SK-N-SH (cell line): ENCODE results near the gene TMEM169. TPM values are rescaled to one million over a fixed set of nuclear protein-coding genes. Genes with fewer than 3 reads are reported as not detected.
A peak's percentile ranks its signal among the peaks of the same experiment; 100 is the strongest.

Experiments
- CTCF ChIA-PET: fragments of 300-600, 350-600 bp; formaldehyde crosslinking; extraction: SDS; loops from one replicate; lab custom pipeline; 2021; lab: Yijun Ruan, JAX
- POLR2A ChIA-PET: fragments of 350-600 bp; sonication (Branson Sonifier 250); formaldehyde crosslinking; extraction: SDS; loops from one replicate; lab custom pipeline; 2020; ENCODE audit warnings: antibody characterized with exemption, inconsistent platforms; lab: Yijun Ruan, JAX
- DNase-seq: peaks from one replicate; pipeline ENCODE4 v3.0.0; 2012
- H2AFZ ChIP-seq: fragments of 200-600 bp; sonication (generic); 2 replicates; pipeline ENCODE4 v1.8.1; 2016; ENCODE audit warnings: antibody characterized with exemption, mild to moderate bottlenecking, low read depth
- H3F3A ChIP-seq: fragments of 200-600 bp; sonication (generic); replicated peaks from 2 replicates; pipeline ENCODE3; 2016; ENCODE audit warnings: antibody characterized with exemption, mild to moderate bottlenecking; ENCODE audit not compliant: insufficient read depth
- H3K27ac ChIP-seq, 2 experiments: fragments of 200-500 bp in 1 of 2; fragments of 200-600 bp in 1 of 2; sonication (Bioruptor generic) in 1 of 2; sonication (generic), shearing (Covaris generic) in 1 of 2; 2 replicates each; pipeline versions ENCODE4 v1.5.1 to v1.6.1; 2014 to 2016; ENCODE audit warnings: low read depth in 2 of 2, inconsistent platforms in 1 of 2, low read length in 1 of 2, mild to moderate bottlenecking in 1 of 2, mixed read lengths in 1 of 2
- H3K27me3 ChIP-seq: fragments of 200-600 bp; sonication (generic), shearing (Covaris generic); 2 replicates; pipeline ENCODE4 v1.6.1; 2016; ENCODE audit warnings: mixed run types; ENCODE audit not compliant: insufficient read depth
- H3K36me3 ChIP-seq, 2 experiments: fragments of 200-500 bp in 1 of 2; fragments of 200-600 bp in 1 of 2; sonication (Bioruptor generic) in 1 of 2; sonication (generic) in 1 of 2; replicated peaks in 1 of 2; 2 replicates each; pipeline versions ENCODE3 to v1.5.1; 2014 to 2016; ENCODE audit warnings: low read length in 1 of 2, mild to moderate bottlenecking in 1 of 2; ENCODE audit not compliant: insufficient read depth in 2 of 2, control insufficient read depth in 1 of 2
- H3K4me1 ChIP-seq, 2 experiments: fragments of 200-500 bp in 1 of 2; fragments of 200-600 bp in 1 of 2; sonication (Bioruptor generic) in 1 of 2; sonication (generic), shearing (Covaris generic) in 1 of 2; 2 replicates each; pipeline versions ENCODE4 v1.5.1 to v1.6.1; 2014 to 2016; ENCODE audit warnings: low read depth in 1 of 2, low read length in 1 of 2, mixed run types in 1 of 2; ENCODE audit not compliant: insufficient read depth in 2 of 2, control insufficient read depth in 1 of 2
- H3K4me2 ChIP-seq: fragments of 200-600 bp; sonication (generic), shearing (Covaris generic); 2 replicates; pipeline ENCODE4 v1.6.1; 2017; ENCODE audit warnings: mixed run types
- H3K4me3 ChIP-seq, 2 experiments: fragments of 200-500 bp in 1 of 2; fragments of 200-600 bp in 1 of 2; sonication (Bioruptor generic) in 1 of 2; sonication (generic), shearing (Covaris generic) in 1 of 2; 2 replicates each; pipeline versions ENCODE4 v1.5.1 to v1.8.1; 2014 to 2016; ENCODE audit warnings: low read depth in 2 of 2, inconsistent platforms in 1 of 2, low read length in 1 of 2, mild to moderate bottlenecking in 1 of 2, mixed read lengths in 1 of 2, moderate library complexity in 1 of 2
- H3K79me2 ChIP-seq: fragments of 200-600 bp; sonication (generic); 2 replicates; pipeline ENCODE4 v1.8.1; 2017; ENCODE audit warnings: mild to moderate bottlenecking; ENCODE audit not compliant: insufficient read depth
- H3K9ac ChIP-seq: fragments of 200-600 bp; sonication (generic); 2 replicates; pipeline ENCODE4 v1.6.1; 2017; ENCODE audit warnings: mixed run types
- H3K9me2 ChIP-seq: fragments of 200-600 bp; sonication (generic); 2 replicates; pipeline ENCODE4 v1.6.1; 2017; ENCODE audit warnings: mixed run types
- H3K9me3 ChIP-seq: fragments of 200-600 bp; sonication (generic); 2 replicates; pipeline ENCODE4 v1.6.1; 2017; ENCODE audit warnings: mixed run types, mild to moderate bottlenecking, moderate library complexity
- H4K20me1 ChIP-seq: fragments of 200-600 bp; sonication (generic); 2 replicates; pipeline ENCODE4 v1.6.1; 2017; ENCODE audit warnings: mild to moderate bottlenecking, mixed run types; ENCODE audit not compliant: insufficient read depth
- CHD2 ChIP-seq: fragments of 150-350 bp; IDR thresholded peaks from 2 replicates; pipeline ENCODE4 v1.6.1; 2018; ENCODE audit warnings: low read length; ENCODE audit not compliant: partially characterized antibody
- EP300 ChIP-seq, 2 experiments: IDR thresholded peaks; 2 replicates each; pipeline versions ENCODE4 v1.4.0 to v1.6.1; 2012; ENCODE audit warnings: borderline replicate concordance in 1 of 2, low read depth in 1 of 2, low read length in 1 of 2
- NRF1 ChIP-seq: IDR thresholded peaks from 2 replicates; pipeline ENCODE4 v1.6.1; 2012; ENCODE audit warnings: low read depth, mild to moderate bottlenecking, low read length
- POLR2AphosphoS5 ChIP-seq: IDR thresholded peaks from 2 replicates; pipeline ENCODE4 v1.6.1; 2012; ENCODE audit warnings: low read depth, low read length
- RAD21 ChIP-seq: IDR thresholded peaks from 2 replicates; pipeline ENCODE4 v1.6.1; 2012; ENCODE audit warnings: mild to moderate bottlenecking, low read length
- RCOR1 ChIP-seq: fragments of 150-350 bp; IDR thresholded peaks from 2 replicates; pipeline ENCODE4 v1.6.1; 2017; ENCODE audit warnings: antibody characterized with exemption, low read length
- RXRA ChIP-seq: IDR thresholded peaks from 2 replicates; pipeline ENCODE4 v1.4.0; 2012; ENCODE audit warnings: low read depth, mild to moderate bottlenecking, borderline replicate concordance
- SIN3A ChIP-seq: IDR thresholded peaks from 2 replicates; pipeline ENCODE4 v1.6.1; 2012; ENCODE audit warnings: low read depth, mild to moderate bottlenecking, low read length, moderate library complexity, borderline replicate concordance
- TCF12 ChIP-seq: IDR thresholded peaks from 2 replicates; pipeline ENCODE4 v1.4.0; 2012
- TEAD4 ChIP-seq: IDR thresholded peaks from 2 replicates; pipeline ENCODE4 v1.4.0; 2012; ENCODE audit warnings: mild to moderate bottlenecking, borderline replicate concordance; ENCODE audit not compliant: insufficient read depth
- WGBS: methylation state at CpG from one replicate; pipeline ENCODE4 v1.1.6; 2017; ENCODE audit warnings: low lambda C conversion rate; 5-methylcytosine and 5-hydroxymethylcytosine counted together
- polyA plus RNA-seq, 3 experiments: library from polyadenylated mRNA; depleted of rRNA; stranded (reverse); fragments of >200 nt; gene quantifications; 2 replicates each; pipeline ENCODE4 v1.2.3, GENCODE V29; 2012

The TMEM169 gene
- polyA plus RNA-seq, 1 of the 3 experiments (the other 2 are of a cell fraction): 0.30 TPM

DNA sequence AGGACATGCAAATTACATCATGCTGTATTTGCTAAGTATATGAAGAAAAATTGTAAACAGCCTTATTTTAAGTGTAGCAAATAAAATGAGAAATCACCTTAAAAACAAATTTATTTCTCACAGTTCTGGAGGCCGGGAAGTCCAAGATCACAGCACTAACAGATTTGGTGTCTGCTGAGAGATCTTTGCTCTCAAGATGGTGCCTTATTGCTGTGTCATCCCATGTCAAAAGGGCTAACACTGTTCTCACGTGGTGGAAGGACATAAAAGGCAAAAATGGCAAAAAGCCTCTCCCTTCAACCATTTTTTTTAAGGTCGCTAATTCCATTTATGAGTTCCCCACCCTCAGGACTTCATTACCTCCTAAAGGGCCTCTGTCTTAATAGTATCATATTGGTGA lies 39.5 kb downstream of the TMEM169 start (continued):
- TF ChIP-seq TEAD4 (no peak), CHD2 (no peak)

DNA sequence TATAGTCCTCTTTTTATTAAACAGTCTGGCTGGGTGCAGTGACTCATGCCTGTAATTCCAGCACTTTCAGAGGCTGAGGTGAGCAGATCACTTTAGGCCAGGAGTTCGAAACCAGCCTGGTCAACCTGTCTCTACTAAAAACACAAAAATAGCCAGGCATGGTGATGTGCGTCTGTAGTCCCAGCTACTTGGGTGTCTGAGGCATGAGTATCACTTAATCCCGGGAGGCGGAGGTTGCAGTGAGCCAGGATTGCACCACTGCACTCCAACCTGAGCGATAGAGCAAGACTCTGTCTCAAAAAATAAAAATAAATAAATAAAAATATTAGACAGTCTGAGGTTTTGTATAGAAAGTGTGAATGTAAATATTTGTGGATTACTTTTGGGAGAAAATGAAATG lies 45.2 kb downstream of the TMEM169 start:
- Histone ChIP-seq H3K79me2 (peaks cover 87% of the 10 kb centered on the region), H3F3A (no peaks in the 10 kb centered on the region), H3K4me3 (no peak overlapping the region), H3K36me3 (peaks cover 92 to 93% of the 10 kb centered on the region in 2 experiments), H3K9ac (no peak overlapping the region), H3K9me2 (no peaks in the 10 kb centered on the region), H3K27me3 (no peaks in the 10 kb centered on the region), H3K4me2 (no peak overlapping the region), H2AFZ (no peak overlapping the region), H3K4me1 (peaks cover 0 to 3% of the 10 kb centered on the region in 2 experiments; a peak in 2 of 4 replicates), H3K9me3 (no peaks in the 10 kb centered on the region), H4K20me1 (no peaks in the 10 kb centered on the region), H3K27ac (no peak overlapping the region)
- POLR2A ChIA-PET: no interaction called here
- CTCF ChIA-PET: interaction anchor here (1.3 to 2.3 kb wide), 4 partner anchors 11 to 27 kb away, joined by 4 to 8 read pairs (median 5); no protein-coding TSS in a partner anchor
- 98% methylated on average over 5 of the region's 5 CpGs for WGBS
- no peak for DNase-seq
- no peak for TF ChIP-seq NRF1
- no peak for TF ChIP-seq TCF12
- TF ChIP-seq RXRA: no peak
- TF ChIP-seq EP300 (IDR thresholded peaks at IDR 0.05; ENCODE audit: borderline replicate concordance in 1 of 2, low read depth in 1 of 2, low read length in 1 of 2): no peak
- TF ChIP-seq SIN3A: no peak
- no peak for TF ChIP-seq POLR2AphosphoS5
- no peak for TF ChIP-seq RCOR1

DNA sequence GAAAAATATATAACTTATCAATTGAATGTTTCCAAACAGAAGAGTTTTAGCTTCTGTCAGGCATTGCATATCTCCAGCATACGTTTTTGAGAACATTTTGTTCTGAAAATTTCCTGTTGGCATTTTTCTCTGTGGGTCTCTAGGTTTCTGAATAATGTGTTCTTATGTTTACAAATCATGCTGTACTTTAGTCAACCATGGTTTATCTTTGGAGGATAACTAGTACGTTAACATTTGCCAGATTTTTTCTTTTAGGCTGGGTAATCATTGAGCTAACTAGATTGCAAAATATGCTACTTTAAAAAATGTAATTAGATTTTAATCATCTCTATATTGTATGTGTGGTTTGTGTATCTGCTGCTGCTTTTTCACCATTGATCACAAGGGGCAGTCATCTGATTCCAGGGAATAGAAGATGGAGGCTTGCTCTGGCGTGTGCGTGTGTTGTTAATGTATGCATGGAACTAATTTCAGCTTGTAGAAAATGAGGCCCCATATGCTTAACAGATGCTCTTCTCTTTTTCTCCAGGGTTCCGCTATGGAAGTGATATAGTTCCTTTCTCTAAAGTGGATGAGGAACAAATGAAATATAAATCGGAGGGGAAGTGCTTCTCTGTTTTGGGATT lies 48.7 kb downstream of the TMEM169 start:
- 86% methylated on average over 6 of the region's 6 CpGs for WGBS
- no peaks in the 10 kb centered on the region for H4K20me1 ChIP-seq
- H3F3A ChIP-seq: peaks cover 8% of the 10 kb centered on the region
- H3K4me3 ChIP-seq: no peak overlapping the region
- no peaks in the 10 kb centered on the region for H3K9me3 ChIP-seq
- CTCF ChIA-PET: interaction anchor here (0.7 to 2.2 kb wide), 6 partner anchors 10 to 268 kb away, joined by 3 to 10 read pairs (median 4); partner anchors contain the start of genes PECR and TMEM169
- H3K4me2 ChIP-seq: no peak overlapping the region
- peaks cover 93 to 95% of the 10 kb centered on the region in 2 experiments for H3K36me3 ChIP-seq
- H3K27ac ChIP-seq: no peak overlapping the region; a peak in 1 of 4 replicates
- H3K9ac ChIP-seq: no peak overlapping the region
- H3K27me3 ChIP-seq: no peaks in the 10 kb centered on the region
- no peak overlapping the region for H2AFZ ChIP-seq
- H3K9me2 ChIP-seq: no peaks in the 10 kb centered on the region
- DNase-seq: peak; percentile 14
- H3K79me2 ChIP-seq: peaks cover 84% of the 10 kb centered on the region
- H3K4me1 ChIP-seq: peaks cover 0 to 3% of the 10 kb centered on the region in 2 experiments; a peak in 2 of 4 replicates
- POLR2A ChIA-PET: no interaction called here
- TF ChIP-seq RAD21 (0 out of 2 replicates have a peak, but pooled peaks have one; percentile 4), CHD2 (no peak)
